CD4-positive, alpha-beta T cell treated with Interferon gamma for 1 hour (primary cell): ENCODE measurements around the gene SEMA5A.

Experiments used
- DNase-seq: peaks from one replicate; pipeline ENCODE4 v3.0.0-alpha.2; 2020

SEMA5A gene

GRCh38 chr5:9046756-9047481 is 499.0 kb downstream of the SEMA5A start:
- DNase-seq: no peak

GRCh38 chr5:9045946-9046345 is 499.9 kb downstream of the SEMA5A start:
- no peak for DNase-seq

- DNase-seq: no peak
These were observed 503.6 kb downstream of the SEMA5A start for GRCh38 chr5:9042241-9042640.

GRCh38 chr5:9040475-9040874 is 505.4 kb downstream of the SEMA5A start:
- DNase-seq: no peak

GRCh38 chr5:9037048-9037447 is 508.8 kb downstream of the SEMA5A start:
- DNase-seq: no peak

GRCh38 chr5:9035346-9035745 is 510.5 kb downstream of the SEMA5A start:
- DNase-seq: no peak

- no peak for DNase-seq
These were observed 511.2 kb downstream of the SEMA5A start for GRCh38 chr5:9034649-9035048.

- DNase-seq: no peak
These were observed 512.4 kb downstream of the SEMA5A start for GRCh38 chr5:9033524-9033923.

- no peak for DNase-seq
These were observed 519.9 kb downstream of the SEMA5A start for GRCh38 chr5:9025942-9026341.

GRCh38 chr5:9020996-9021395 is 524.9 kb downstream of the SEMA5A start:
- no peak for DNase-seq

GRCh38 chr5:9015937-9016270 is 530.0 kb downstream of the SEMA5A start:
- DNase-seq: no peak

- DNase-seq: no peak
These were observed 530.5 kb downstream of the SEMA5A start for GRCh38 chr5:9015260-9015936.

- no peak for DNase-seq
These were observed 532.7 kb downstream of the SEMA5A start for GRCh38 chr5:9013147-9013546.

- no peak for DNase-seq
These were observed 535.8 kb downstream of the SEMA5A start for GRCh38 chr5:9009931-9010651.

GRCh38 chr5:8997542-8998070 is 548.3 kb downstream of the SEMA5A start:
- no peak for DNase-seq

GRCh38 chr5:8993031-8993430 is 552.8 kb downstream of the SEMA5A start:
- no peak for DNase-seq
